SU-DHL-6 (cell line): ENCODE measurements around the gene SOX13.

ENCODE experiments used
- H2AFZ ChIP-seq: fragments of 200-600 bp; sonication (generic); 2 replicates; pipeline ENCODE4 v1.6.1; 2014; ENCODE audit warnings: low read depth, mild to moderate bottlenecking, moderate library complexity, mixed read lengths, antibody characterized with exemption, low read length; ENCODE audit not compliant: severe bottlenecking
- H3F3A ChIP-seq: fragments of 200-600 bp; shearing (Covaris generic); 2 replicates; pipeline ENCODE4 v1.6.0; 2016; ENCODE audit warnings: antibody characterized with exemption, mild to moderate bottlenecking; ENCODE audit not compliant: insufficient read depth
- H3K27ac ChIP-seq: fragments of 200-600 bp; sonication (generic); 2 replicates; pipeline ENCODE4 v1.5.1; 2016; ENCODE audit warnings: low read depth, mild to moderate bottlenecking, low read length, moderate library complexity, mixed read lengths
- H3K27me3 ChIP-seq: fragments of 200-600 bp; sonication (generic), shearing (Covaris generic); 2 replicates; pipeline ENCODE4 v1.6.0; 2014; ENCODE audit warnings: mild to moderate bottlenecking, low read length
- H3K36me3 ChIP-seq: fragments of 200-600 bp; sonication (generic); 2 replicates; pipeline ENCODE4 v1.6.1; 2014; ENCODE audit warnings: mild to moderate bottlenecking, low read length, mixed read lengths
- H3K4me2 ChIP-seq: fragments of 300-600, 200-600 bp; shearing (Covaris generic), sonication (generic); 2 replicates; pipeline ENCODE4 v1.6.0; 2014; ENCODE audit warnings: low read length, low read depth, mild to moderate bottlenecking; ENCODE audit not compliant: poor library complexity, severe bottlenecking
- H3K4me3 ChIP-seq: fragments of 200-600 bp; sonication (generic); 2 replicates; pipeline ENCODE4 v1.5.1; 2014; ENCODE audit warnings: antibody characterized with exemption, low read length, mild to moderate bottlenecking, mixed read lengths; ENCODE audit not compliant: insufficient read depth, poor library complexity, severe bottlenecking
- H3K79me2 ChIP-seq: fragments of 200-600 bp; sonication (generic); 2 replicates; pipeline ENCODE4 v1.6.1; 2014; ENCODE audit warnings: mild to moderate bottlenecking, low read length, moderate library complexity; ENCODE audit not compliant: insufficient read depth
- H3K9ac ChIP-seq: fragments of 200-600 bp; sonication (generic); 2 replicates; pipeline ENCODE4 v1.7.0; 2014; ENCODE audit warnings: mild to moderate bottlenecking, low read length
- H3K9me2 ChIP-seq: fragments of 200-600 bp; sonication (generic); replicated peaks from 2 replicates; pipeline ENCODE4 v1.6.1; 2014; ENCODE audit warnings: low read length; ENCODE audit not compliant: insufficient read depth
- H3K9me3 ChIP-seq: fragments of 200-600 bp; sonication (generic); 2 replicates; pipeline ENCODE4 v1.6.1; 2014; ENCODE audit warnings: low read length, mixed read lengths; ENCODE audit not compliant: insufficient read depth
- H4K20me1 ChIP-seq: fragments of 200-600 bp; sonication (generic); 2 replicates; pipeline ENCODE4 v1.6.1; 2014; ENCODE audit warnings: low read depth, mild to moderate bottlenecking, antibody characterized with exemption, low read length, moderate library complexity, mixed read lengths
- CTCF ChIP-seq: fragments of 200-600 bp; sonication (generic); IDR thresholded peaks from one replicate; pipeline ENCODE4 v1.5.1; 2017; ENCODE audit warnings: antibody characterized with exemption, mild to moderate bottlenecking, low read length, moderate library complexity; ENCODE audit not compliant: insufficient read depth, poor library complexity, severe bottlenecking
- EZH2phosphoT487 ChIP-seq: fragments of 200-600 bp; sonication (generic), shearing (Covaris generic); conservative IDR thresholded peaks from 2 replicates; pipeline ENCODE4 v1.6.1; 2018; ENCODE audit warnings: mild to moderate bottlenecking, antibody characterized with exemption, low read length, moderate library complexity, mixed read lengths

SOX13 gene

GRCh38 chr1:204171751-204172178 is 98.8 kb downstream of the SOX13 start:
- Histone ChIP-seq H2AFZ (no peak overlapping the region), H3K9me3 (peaks cover 23% of the 10 kb centered on the region; the same call in 1 of the 2 replicates), H3K4me3 (no peak overlapping the region), H3F3A (no peaks in the 10 kb centered on the region), H3K27me3 (no peaks in the 10 kb centered on the region), H3K9me2 (no peaks in the 10 kb centered on the region), H3K4me2 (no peak overlapping the region), H4K20me1 (no peaks in the 10 kb centered on the region), H3K27ac (no peak overlapping the region), H3K36me3 (no peaks in the 10 kb centered on the region), H3K9ac (no peak overlapping the region), H3K79me2 (no peaks in the 10 kb centered on the region)
- TF ChIP-seq EZH2phosphoT487 (no peak), CTCF (no peak)

- no peaks in the 10 kb centered on the region for H3K9me2 ChIP-seq
- no peak for TF ChIP-seq CTCF
- TF ChIP-seq EZH2phosphoT487, result no peak
- H3K36me3 ChIP-seq, result no peaks in the 10 kb centered on the region
- no peaks in the 10 kb centered on the region for H4K20me1 ChIP-seq
- H3K4me3 ChIP-seq, result no peak overlapping the region
- H3K4me2 ChIP-seq, result no peak overlapping the region
- H3K79me2 ChIP-seq, result no peaks in the 10 kb centered on the region
- H3K9ac ChIP-seq, result no peak overlapping the region
- peaks cover 23% of the 10 kb centered on the region; the same call in 1 of the 2 replicates for H3K9me3 ChIP-seq
- H3K27me3 ChIP-seq, result no peaks in the 10 kb centered on the region
- no peak overlapping the region for H3K27ac ChIP-seq
- H2AFZ ChIP-seq, result no peak overlapping the region
- no peaks in the 10 kb centered on the region for H3F3A ChIP-seq
Observed at GRCh38 chr1:204172404-204173029, 99.6 kb downstream of the SOX13 start.

GRCh38 chr1:204174958-204175357 is 102.0 kb downstream of the SOX13 start:
- H3K4me3 ChIP-seq, result no peak overlapping the region
- no peak overlapping the region for H3K4me2 ChIP-seq
- H3K9me3 ChIP-seq, result peaks cover 10% of the 10 kb centered on the region; the same call in 1 of the 2 replicates
- no peaks in the 10 kb centered on the region for H3F3A ChIP-seq
- H3K9me2 ChIP-seq, result no peaks in the 10 kb centered on the region
- TF ChIP-seq EZH2phosphoT487 (no peak), CTCF (no peak)
- no peak overlapping the region for H2AFZ ChIP-seq
- no peak overlapping the region for H3K27ac ChIP-seq
- no peak overlapping the region for H3K9ac ChIP-seq
- H3K36me3 ChIP-seq, result no peaks in the 10 kb centered on the region
- H3K27me3 ChIP-seq, result no peaks in the 10 kb centered on the region
- H4K20me1 ChIP-seq, result no peaks in the 10 kb centered on the region
- H3K79me2 ChIP-seq, result no peaks in the 10 kb centered on the region
